Left ventricle myocardium superior (tissue), 1 donor: ENCODE data around the gene WDR13. TPM values are rescaled to one million over a fixed set of nuclear protein-coding genes. Genes with fewer than 3 reads are reported as not detected.
"Not testable (repeated sequence)": the region's sequence is repeated elsewhere in the genome, so short reads cannot be mapped to it uniquely, and the experiment has no call there.

Source experiments
- ATAC-seq: fragments of 200-7000 bp; cut with Tn5 transposase; one replicate; pipeline ENCODE4 v1.9.1; 2020; ENCODE audit warnings: mild to moderate bottlenecking, moderate library complexity
- DNase-seq: peaks from one replicate; pipeline ENCODE4 v3.0.0-alpha.2; 2020
- intact Hi-C: fragments of 100-400 bp; cut with micrococcal nuclease; formaldehyde crosslinking; loops from one replicate; pipeline ENCODE4 v1.11.0; 2022
- long read RNA-seq: library from polyadenylated mRNA; unstranded; transcript quantifications from one replicate; pipeline ENCODE4 v2.0.0, GENCODE V29; 2021
- total RNA-seq: library from RNA; stranded (reverse); fragmentation: NEBNext Ultra II Directional; extraction: Animal tissue kit (Norgen Biotek cat#: 25700); gene quantifications from one replicate; pipeline ENCODE4 v1.2.1, GENCODE V29; 2021
- donor health status: DM: no; HTN: yes; CAD: no; lungs with severe emphysema.

Gene WDR13
- total RNA-seq: 164 TPM
- long read RNA-seq, full-length matches to known transcripts: 243 of 347 reads
- long read RNA-seq, partial matches to known transcripts: 38 of 347 reads
- long read RNA-seq, other reads (novel, unspliced or antisense): 66 of 347 reads

DNA sequence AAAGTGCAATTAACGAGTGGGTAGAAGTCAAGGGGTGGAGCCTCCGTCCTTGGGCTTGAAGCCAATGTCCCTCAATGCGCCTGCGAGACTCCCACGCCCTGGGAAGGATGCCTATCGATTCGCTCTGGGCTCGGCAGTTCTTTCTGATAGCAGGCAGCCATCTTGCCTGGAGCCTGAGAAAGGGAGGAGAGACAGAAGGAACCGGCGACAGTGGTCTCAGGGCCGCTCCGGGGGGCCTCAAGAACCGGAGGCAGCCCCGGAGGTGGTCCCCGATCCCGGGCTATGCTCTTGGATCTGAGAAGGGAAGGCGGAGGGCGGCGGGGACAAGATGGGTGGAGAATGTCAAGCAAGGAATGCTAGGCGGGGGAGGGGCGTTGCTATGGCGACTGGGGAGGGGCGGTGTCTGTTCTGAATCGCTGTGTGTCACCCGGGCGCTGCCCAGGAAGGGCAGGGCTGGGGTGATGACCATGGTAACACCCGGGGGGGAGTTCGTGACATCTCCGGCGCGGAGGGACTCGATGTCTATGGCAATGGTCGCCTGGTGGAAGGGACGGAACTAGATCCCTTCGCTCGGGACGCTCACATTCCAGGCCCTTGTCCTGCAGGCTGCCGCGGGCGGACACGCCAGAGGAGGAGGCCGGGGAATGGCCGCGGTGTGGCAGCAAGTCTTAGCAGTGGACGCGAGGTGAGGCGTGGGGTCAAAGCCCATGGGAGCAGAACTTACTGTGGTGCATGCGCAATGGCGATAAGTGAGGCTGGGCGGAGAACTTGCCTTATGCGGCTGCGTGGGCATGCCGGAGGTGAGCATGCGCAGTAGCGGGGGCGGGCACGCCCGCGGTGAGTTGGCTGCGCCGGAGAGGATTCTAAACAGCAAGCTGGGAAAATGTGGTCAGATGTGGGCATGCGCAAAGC lies at the start of gene WDR13:
WDR13 (plus strand) TSS at position 140 of the 912 bp plus-strand sequence; CDS start at position 645, 505 bp downstream.
- peak; percentile 94 for ATAC-seq
- intact Hi-C loops: no loop called here

DNA sequence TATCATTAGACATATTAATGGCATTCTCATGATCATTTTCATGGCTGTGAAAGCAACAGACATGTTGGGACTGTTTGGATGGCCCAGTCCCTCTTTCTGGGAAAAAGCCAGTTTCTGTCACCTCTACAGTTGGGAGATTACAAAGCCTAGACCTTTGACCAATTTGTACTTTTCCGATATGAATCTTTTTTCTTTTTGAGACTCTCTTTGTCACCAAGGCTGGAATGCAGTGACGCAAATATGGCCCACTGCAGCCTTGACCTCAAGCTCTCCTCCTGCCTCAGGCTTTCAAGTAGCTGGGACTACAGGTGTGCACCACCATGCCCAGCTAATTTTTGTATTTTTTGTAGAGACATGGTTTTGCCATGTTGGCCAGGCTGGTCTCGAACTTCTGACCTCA lies 48.4 kb upstream of the WDR13 start:
- intact Hi-C loops: no loop called here
- no peak for DNase-seq
- ATAC-seq: no peak

More for the DNA sequence above, at the start of gene WDR13:
- peak; percentile 93 for DNase-seq

- intact Hi-C loops, DNase-seq, ATAC-seq: not testable (repeated sequence)
Observed at GRCh38 chrX:48555731-48556325, 41.5 kb upstream of the WDR13 start.

DNA sequence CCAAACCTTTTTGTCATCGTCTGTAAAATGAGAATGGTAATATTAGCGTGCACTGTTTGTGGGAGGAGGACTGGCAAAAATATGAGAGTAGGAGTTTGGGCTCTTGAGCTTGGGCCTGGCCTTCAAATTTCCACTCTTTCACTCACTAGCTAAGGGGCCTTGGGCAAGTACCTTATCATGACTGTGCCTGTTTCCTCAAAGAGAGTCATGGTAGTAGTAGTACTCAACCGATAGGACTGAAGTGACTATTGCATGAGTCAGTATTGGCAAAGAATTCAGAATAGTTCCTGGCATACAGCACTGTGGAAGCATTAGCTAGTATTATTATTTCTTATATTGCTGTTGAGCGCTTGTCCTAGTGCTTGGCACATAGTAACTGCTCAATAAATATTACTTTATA lies 39.0 kb upstream of the WDR13 start:
- ATAC-seq: peak; percentile 76
- intact Hi-C loops: no loop called here
- DNase-seq: no peak

- intact Hi-C loops: no loop called here
- no peak for DNase-seq
- ATAC-seq: no peak
Observed at GRCh38 chrX:48559636-48560035, 37.7 kb upstream of the WDR13 start.

GRCh38 chrX:48560056-48560455 lies 37.2 kb upstream of the WDR13 start:
- intact Hi-C loops: no loop called here
- ATAC-seq: no peak
- no peak for DNase-seq

- DNase-seq (no peak), ATAC-seq (no peak)
- intact Hi-C loops: no loop called here
Observed at GRCh38 chrX:48560681-48561080, 36.6 kb upstream of the WDR13 start.

GRCh38 chrX:48569958-48570357 lies 27.3 kb upstream of the WDR13 start:
- DNase-seq: no peak
- intact Hi-C loops: no loop called here
- ATAC-seq: no peak

DNA sequence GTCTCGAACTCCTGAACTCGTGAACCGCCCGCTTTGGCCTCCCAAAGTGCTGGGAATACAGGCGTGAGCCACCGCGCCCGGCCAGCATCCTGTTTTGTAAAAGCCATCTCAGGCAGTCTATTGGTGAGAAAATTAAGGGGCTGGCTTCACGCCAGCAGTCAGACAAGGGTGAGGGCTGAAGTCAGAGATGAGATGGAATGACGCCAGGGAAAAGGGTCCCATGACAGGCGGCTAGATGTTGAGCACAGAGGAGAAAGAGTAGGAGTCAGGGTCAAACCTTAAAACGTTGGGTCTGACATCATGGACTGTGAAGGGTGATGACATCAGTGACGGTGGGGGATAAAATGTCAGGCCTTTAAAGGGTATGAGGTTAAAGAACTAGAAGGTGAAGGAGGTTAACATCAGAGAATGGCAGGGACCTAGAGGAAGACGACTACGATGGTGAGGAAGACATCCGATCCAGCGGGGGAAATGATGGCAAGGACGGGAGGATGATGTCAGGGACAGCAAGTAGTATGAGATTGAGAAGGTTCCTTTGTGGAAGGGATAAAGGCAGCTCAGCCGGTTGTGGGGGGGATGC lies 23.5 kb upstream of the WDR13 start:
- DNase-seq (peak; percentile 61), ATAC-seq (no peak)
- intact Hi-C loops: no loop called here

DNA sequence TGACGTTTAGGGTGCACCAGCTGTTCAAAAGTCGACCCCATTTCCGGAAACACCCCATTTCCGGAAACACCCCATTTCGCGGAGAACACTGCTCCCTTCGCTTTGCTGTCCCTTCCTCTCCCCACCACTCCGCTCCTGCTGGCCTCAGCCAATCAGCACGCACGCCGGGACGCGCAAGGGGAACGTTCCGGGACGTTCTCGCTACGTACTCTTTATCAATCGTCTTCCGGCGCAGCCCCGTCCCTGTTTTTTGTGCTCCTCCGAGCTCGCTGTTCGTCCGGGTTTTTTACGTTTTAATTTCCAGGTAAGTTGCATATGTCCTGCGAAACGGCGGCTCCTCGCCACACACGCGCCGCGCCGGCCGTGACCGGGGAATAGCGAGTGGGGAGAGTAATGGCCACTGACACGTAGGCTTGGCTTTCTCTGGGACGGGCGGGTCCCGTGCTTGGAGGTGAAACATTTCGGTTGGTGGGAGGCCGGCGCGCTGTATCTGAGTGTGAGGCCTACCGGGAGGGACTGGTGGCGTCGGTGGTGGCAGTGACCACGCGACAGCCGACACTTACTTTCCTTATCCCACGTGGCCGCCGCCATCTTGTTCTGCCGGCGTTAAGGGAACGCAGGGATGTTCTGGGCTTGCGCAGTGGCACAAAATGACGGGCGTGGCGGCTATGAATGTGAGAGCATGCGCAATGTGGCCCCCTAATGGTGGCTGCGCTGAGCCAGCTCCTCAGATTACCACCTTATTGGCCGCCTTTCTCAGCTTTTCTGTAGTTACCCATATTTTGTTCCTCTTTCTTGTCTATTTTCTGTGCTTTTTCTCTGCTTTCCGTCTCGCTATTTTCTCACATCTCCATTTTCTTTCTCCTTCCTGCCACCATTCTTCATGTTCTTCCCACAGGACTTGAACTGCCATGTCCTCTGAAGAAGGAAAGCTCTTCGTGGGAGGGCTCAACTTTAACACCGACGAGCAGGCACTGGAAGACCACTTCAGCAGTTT lies 22.7 kb upstream of the WDR13 start, which contains the start of gene RBM3:
RBM3 (plus strand) TSS at position 215 of the 997 bp plus-strand sequence; CDS start at position 912, 697 bp downstream.
- intact Hi-C loops: no loop called here
- peak; percentile 93 for DNase-seq
- ATAC-seq: peak; percentile 99

GRCh38 chrX:48575642-48576041 lies 21.6 kb upstream of the WDR13 start:
- no peak for ATAC-seq
- intact Hi-C loops: no loop called here
- DNase-seq: no peak

DNA sequence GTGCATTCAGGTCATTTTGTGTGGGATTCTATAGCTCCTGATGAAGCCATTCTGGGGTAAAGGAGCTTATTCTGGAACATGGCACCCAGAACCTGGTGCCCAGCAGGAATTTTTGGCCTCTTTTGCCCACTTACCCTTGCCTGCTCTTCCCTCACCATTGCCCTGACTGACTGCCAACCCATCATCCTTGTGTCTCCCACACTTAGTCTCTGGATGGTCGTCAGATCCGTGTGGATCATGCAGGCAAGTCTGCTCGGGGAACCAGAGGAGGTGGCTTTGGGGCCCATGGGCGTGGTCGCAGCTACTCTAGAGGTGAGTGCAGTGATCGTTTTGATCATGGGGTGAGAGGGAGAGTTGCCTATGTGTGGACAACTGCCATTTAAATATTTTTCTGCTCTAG lies 21.2 kb upstream of the WDR13 start:
- intact Hi-C loops: no loop called here
- ATAC-seq (no peak), DNase-seq (no peak)

- intact Hi-C loops: no loop called here
- ATAC-seq: no peak
- DNase-seq: no peak
Observed at GRCh38 chrX:48578661-48579128, 18.6 kb upstream of the WDR13 start.

DNA sequence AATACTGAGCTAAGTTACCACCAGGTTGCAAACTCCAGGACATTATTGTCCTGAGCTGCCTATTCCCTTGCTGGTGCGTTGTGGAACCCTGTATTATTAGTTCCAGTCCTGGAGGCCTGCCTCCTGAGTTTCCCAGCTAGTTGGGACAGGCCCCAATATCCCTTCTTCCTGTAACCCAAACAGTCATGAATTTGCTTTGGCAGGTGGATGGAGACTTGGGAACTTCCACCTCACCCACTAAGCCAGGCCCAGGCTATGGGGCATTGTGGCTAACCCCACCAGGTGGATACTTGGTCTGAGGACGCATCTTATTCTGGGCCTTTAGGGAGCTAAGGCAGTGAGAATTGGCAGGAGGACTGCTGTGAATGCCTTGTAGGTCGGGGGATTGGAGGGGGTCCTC lies 18.0 kb upstream of the WDR13 start:
- DNase-seq (no peak), ATAC-seq (no peak)
- intact Hi-C loops: no loop called here

DNA sequence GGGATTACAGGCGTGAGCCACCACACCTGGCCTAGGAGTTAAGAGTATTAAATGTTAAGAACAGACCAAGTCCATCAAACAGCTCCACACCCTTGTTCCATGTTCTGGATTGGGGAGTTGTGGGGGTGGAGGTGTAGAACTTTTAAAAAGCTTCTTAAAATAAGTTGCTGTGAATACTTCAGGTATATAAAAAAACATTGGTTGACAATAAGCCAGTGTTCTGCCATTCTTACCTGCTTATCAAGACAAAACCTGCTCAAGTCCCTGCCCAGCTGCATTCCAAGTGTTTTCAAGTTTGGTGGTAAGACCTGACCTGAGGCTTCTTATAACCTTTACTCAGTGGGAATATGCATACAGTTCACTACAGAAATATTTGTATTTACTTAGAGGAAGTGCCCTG lies 16.6 kb upstream of the WDR13 start:
- DNase-seq (no peak), ATAC-seq (no peak)
- intact Hi-C loops: no loop called here

- intact Hi-C loops: no loop called here
- DNase-seq (no peak), ATAC-seq (no peak)
Observed at GRCh38 chrX:48584698-48585097, 12.6 kb upstream of the WDR13 start.

GRCh38 chrX:48589482-48590162 lies 7.7 kb upstream of the WDR13 start:
- ATAC-seq (peak; percentile 68), DNase-seq (no peak)
- intact Hi-C loops: no loop called here
